ENCODE measurements around the gene LINC00305.

LINC00305 gene

GRCh38 chr18:64044616-64045015, 104.3 kb downstream of the LINC00305 start:
- no peaks in the 10 kb centered on the region for H3K9me3 Mint-ChIP-seq
- DNase-seq (no peak), ATAC-seq (replicated peaks) (no peak)
- no peaks in the 10 kb centered on the region for H3K27me3 Mint-ChIP-seq
- no peak overlapping the region for H3K27ac Mint-ChIP-seq
- H3K36me3 Mint-ChIP-seq (ENCODE audit: insufficient read depth) = peaks cover 2% of the 10 kb centered on the region
- H3K4me3 Mint-ChIP-seq = no peak overlapping the region
- no peaks in the 10 kb centered on the region for H3K4me1 Mint-ChIP-seq (ENCODE audit: low read depth in 2 of 2)

- DNase-seq (no peak), ATAC-seq (replicated peaks) (no peak)
- Mint-ChIP-seq H3K27ac (no peak overlapping the region), H3K9me3 (no peaks in the 10 kb centered on the region), H3K27me3 (no peaks in the 10 kb centered on the region), H3K36me3 (ENCODE audit: insufficient read depth) (peaks cover 2% of the 10 kb centered on the region), H3K4me1 (ENCODE audit: low read depth in 2 of 2) (no peaks in the 10 kb centered on the region), H3K4me3 (no peak overlapping the region)
Measured at GRCh38 chr18:64042728-64043358, 106.0 kb downstream of the LINC00305 start.

GRCh38 chr18:64037812-64038414, 111.0 kb downstream of the LINC00305 start:
- DNase-seq (no peak), ATAC-seq (replicated peaks) (no peak)

GRCh38 chr18:64032312-64032711, 116.6 kb downstream of the LINC00305 start:
- ATAC-seq (replicated peaks) (no peak), DNase-seq (no peak)
- no peaks in the 10 kb centered on the region for H3K9me3 Mint-ChIP-seq
- H3K4me3 Mint-ChIP-seq = no peak overlapping the region
- H3K27me3 Mint-ChIP-seq = peaks cover 26 to 47% of the 10 kb centered on the region in 2 donors
- no peaks in the 10 kb centered on the region for H3K4me1 Mint-ChIP-seq (ENCODE audit: low read depth in 2 of 2)
- H3K27ac Mint-ChIP-seq = no peak overlapping the region
- no peaks in the 10 kb centered on the region for H3K36me3 Mint-ChIP-seq (ENCODE audit: insufficient read depth)

More at GRCh38 chr18:64037812-64038414, 111.0 kb downstream of the LINC00305 start:
- no peak overlapping the region for H3K4me3 Mint-ChIP-seq
- peaks cover 0 to 9% of the 10 kb centered on the region in 2 donors for H3K27me3 Mint-ChIP-seq
- H3K27ac Mint-ChIP-seq = no peak overlapping the region
- no peaks in the 10 kb centered on the region for H3K36me3 Mint-ChIP-seq (ENCODE audit: insufficient read depth)
- H3K9me3 Mint-ChIP-seq = no peaks in the 10 kb centered on the region
- H3K4me1 Mint-ChIP-seq (ENCODE audit: low read depth in 2 of 2) = no peaks in the 10 kb centered on the region

GRCh38 chr18:64031411-64031810, 117.5 kb downstream of the LINC00305 start:
- Mint-ChIP-seq H3K27me3 (peaks cover 33 to 47% of the 10 kb centered on the region in 2 donors), H3K36me3 (ENCODE audit: insufficient read depth) (no peaks in the 10 kb centered on the region), H3K4me1 (ENCODE audit: low read depth in 2 of 2) (no peaks in the 10 kb centered on the region), H3K4me3 (no peak overlapping the region), H3K27ac (no peak overlapping the region), H3K9me3 (no peaks in the 10 kb centered on the region)
- no peak for ATAC-seq (replicated peaks)
- no peak for DNase-seq
